HEK293 (cell line): ENCODE measurements around the gene MAPRE2.

ENCODE experiments used
- SP2 ChIP-seq: fragments of 450-650 bp; formaldehyde crosslinking; IDR thresholded peaks from 2 replicates; pipeline ENCODE4 v1.5.1; 2016; ENCODE audit warnings: missing biosample characterization, missing genetic modification characterization
- ZBTB21 ChIP-seq: fragments of 450-650 bp; formaldehyde crosslinking; IDR thresholded peaks from 2 replicates; pipeline ENCODE4 v1.5.1; 2017; ENCODE audit warnings: missing biosample characterization, missing genetic modification characterization
- ZNF785 ChIP-seq: fragments of 450-650 bp; formaldehyde crosslinking; IDR thresholded peaks from 2 replicates; pipeline ENCODE4 v1.5.1; 2016; ENCODE audit warnings: missing biosample characterization, missing genetic modification characterization
- TF ChIP-seq, protein P1 (sequence below): fragments of 450-650 bp; formaldehyde crosslinking; IDR thresholded peaks from 2 replicates; pipeline ENCODE4 v1.5.1; 2016; ENCODE audit warnings: missing biosample characterization, missing genetic modification characterization
- TF ChIP-seq, protein P2 (sequence below): fragments of 450-650 bp; formaldehyde crosslinking; IDR thresholded peaks from 2 replicates; pipeline ENCODE4 v1.5.1; 2016; ENCODE audit warnings: missing biosample characterization, missing genetic modification characterization
- TF ChIP-seq, protein P3 (sequence below): fragments of 450-650 bp; formaldehyde crosslinking; IDR thresholded peaks from 2 replicates; pipeline ENCODE4 v1.5.1; 2017; ENCODE audit warnings: missing biosample characterization, missing genetic modification characterization

DNA sequence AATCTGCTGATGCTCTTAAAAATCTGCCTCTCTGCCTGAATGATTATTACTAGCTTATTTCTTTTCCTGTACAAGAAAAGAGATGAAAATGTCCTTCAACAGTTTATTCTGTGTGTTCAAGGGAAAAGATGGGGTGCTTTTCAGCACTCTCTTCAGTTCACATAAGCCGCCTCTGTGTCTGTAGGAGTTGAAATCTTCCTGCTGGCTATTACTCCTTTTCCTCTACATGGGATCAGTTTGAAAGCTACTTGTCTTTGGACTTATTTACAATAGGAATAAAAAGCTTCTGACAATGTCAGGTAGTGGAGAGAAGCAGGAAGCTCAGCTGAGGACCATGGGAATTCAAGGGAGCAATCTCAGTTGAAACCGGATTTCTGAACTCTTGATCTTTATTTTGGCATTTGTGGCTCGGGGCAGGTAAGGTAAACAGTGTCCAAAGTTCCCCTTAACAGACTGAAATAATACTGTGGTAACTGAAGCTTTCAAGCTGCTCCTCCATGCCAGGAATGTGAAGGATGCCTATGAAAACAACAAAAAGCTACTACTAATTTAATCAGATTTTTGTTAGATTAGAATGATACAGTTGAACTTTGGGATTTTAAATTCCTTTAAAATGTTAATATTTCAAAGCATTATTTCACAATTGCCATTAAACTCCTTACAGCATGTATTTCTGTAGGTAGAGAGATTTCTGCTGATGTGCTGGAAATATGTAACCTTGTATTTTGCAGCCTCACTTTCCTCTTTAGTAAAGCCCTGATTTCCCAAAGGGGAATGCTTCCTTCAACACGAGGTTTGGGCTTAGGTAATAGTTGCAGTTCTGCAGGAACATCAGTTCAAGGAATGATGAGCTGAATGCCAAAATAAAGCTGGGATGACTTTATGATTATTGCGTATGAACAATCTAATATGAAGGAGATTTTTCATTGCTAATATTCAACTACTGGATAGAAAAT lies 43.6 kb downstream of the MAPRE2 start:
- no peak for TF ChIP-seq SP2 (tag by site-specific recombination)
- TF ChIP-seq ZBTB21 (tag by site-specific recombination): no peak
- TF ChIP-seq, protein P1, sequence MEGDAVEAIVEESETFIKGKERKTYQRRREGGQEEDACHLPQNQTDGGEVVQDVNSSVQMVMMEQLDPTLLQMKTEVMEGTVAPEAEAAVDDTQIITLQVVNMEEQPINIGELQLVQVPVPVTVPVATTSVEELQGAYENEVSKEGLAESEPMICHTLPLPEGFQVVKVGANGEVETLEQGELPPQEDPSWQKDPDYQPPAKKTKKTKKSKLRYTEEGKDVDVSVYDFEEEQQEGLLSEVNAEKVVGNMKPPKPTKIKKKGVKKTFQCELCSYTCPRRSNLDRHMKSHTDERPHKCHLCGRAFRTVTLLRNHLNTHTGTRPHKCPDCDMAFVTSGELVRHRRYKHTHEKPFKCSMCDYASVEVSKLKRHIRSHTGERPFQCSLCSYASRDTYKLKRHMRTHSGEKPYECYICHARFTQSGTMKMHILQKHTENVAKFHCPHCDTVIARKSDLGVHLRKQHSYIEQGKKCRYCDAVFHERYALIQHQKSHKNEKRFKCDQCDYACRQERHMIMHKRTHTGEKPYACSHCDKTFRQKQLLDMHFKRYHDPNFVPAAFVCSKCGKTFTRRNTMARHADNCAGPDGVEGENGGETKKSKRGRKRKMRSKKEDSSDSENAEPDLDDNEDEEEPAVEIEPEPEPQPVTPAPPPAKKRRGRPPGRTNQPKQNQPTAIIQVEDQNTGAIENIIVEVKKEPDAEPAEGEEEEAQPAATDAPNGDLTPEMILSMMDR: no peak
- no peak for TF ChIP-seq ZNF785 (tag by site-specific recombination)
- TF ChIP-seq, protein P2, sequence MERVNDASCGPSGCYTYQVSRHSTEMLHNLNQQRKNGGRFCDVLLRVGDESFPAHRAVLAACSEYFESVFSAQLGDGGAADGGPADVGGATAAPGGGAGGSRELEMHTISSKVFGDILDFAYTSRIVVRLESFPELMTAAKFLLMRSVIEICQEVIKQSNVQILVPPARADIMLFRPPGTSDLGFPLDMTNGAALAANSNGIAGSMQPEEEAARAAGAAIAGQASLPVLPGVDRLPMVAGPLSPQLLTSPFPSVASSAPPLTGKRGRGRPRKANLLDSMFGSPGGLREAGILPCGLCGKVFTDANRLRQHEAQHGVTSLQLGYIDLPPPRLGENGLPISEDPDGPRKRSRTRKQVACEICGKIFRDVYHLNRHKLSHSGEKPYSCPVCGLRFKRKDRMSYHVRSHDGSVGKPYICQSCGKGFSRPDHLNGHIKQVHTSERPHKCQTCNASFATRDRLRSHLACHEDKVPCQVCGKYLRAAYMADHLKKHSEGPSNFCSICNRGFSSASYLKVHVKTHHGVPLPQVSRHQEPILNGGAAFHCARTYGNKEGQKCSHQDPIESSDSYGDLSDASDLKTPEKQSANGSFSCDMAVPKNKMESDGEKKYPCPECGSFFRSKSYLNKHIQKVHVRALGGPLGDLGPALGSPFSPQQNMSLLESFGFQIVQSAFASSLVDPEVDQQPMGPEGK (tag by site-specific recombination): no peak
- TF ChIP-seq, protein P3, sequence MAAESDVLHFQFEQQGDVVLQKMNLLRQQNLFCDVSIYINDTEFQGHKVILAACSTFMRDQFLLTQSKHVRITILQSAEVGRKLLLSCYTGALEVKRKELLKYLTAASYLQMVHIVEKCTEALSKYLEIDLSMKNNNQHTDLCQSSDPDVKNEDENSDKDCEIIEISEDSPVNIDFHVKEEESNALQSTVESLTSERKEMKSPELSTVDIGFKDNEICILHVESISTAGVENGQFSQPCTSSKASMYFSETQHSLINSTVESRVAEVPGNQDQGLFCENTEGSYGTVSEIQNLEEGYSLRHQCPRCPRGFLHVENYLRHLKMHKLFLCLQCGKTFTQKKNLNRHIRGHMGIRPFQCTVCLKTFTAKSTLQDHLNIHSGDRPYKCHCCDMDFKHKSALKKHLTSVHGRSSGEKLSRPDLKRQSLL (tag by site-specific recombination): no peak
